Activated T-helper 1 cell treated with anti-CD3 and anti-CD28 coated beads, Interleukin-2, amount 50 U/mL, for 16 hours (primary cell): ENCODE measurements around the gene RECQL.
"Not testable (repeated sequence)": the region's sequence is repeated elsewhere in the genome, so short reads cannot be mapped to it uniquely, and the experiment has no call there.

ENCODE experiments used
- DNase-seq, 2 donors: peaks; one replicate each; pipeline ENCODE4 v3.0.0-alpha.2; 2020; ENCODE audit warnings: low read depth in 1 of 2, low spot score in 1 of 2

The RECQL gene

DNA sequence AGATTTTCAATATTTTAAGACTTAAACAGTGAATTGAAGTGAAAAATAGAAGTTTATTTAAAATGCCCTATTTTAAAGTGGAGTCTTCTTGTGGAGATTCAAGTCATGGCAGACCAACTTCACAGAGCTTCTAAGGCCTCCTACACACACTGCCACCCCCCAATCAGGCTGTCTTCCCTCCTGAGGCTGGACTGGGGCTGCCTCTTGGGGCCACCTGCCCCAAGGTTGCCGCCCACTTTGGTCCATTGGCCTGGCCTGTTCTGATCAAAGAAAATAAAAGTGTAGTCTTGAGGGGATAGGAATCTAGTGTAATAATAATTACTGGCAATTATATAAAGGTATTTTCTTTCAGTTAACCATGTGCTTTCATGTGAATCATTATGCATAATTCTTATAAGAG is 1.4 kb upstream of the RECQL start:
- DNase-seq, result no peak

DNA sequence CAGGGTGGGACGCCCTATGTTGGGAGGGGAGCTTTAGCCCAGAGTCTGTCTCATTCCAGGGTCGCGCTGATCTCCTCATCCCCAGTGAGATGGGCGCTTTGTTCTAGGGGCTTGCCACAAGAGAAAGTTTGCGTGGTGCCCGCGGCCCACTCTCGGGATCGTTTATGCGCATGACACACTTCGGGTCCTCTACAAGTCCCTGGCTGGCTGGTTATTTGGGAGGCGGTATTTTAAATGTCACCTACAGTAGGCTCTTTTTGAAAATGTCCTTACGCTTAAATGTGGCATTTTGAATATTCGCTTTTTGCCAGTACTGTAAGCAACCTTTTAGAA is 695 bp upstream of the RECQL start:
- peak; percentile 5 to 20 for DNase-seq

DNA sequence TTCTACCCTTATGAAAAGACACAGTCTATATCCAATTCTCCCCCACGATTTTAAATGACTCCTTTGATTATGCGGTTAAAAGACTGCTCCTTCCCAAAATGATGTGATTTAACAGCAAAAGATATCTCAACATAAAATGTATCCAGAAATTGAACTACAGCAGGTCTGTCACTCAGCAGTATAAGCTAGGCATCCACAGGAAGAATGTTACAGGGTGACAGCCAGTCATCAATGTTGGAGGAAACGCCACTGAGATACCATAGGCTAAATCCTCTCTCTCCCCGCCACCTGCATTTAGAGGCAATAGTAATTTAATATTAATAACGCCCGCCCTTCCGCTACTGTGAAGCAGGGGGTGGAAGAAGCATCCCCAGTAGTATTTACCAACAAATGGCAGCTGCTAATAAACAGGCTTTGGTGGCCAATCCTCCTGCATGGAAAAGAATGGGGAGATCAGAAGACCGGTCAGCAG is 613 bp downstream of the RECQL start:
- DNase-seq, result no peak

DNA sequence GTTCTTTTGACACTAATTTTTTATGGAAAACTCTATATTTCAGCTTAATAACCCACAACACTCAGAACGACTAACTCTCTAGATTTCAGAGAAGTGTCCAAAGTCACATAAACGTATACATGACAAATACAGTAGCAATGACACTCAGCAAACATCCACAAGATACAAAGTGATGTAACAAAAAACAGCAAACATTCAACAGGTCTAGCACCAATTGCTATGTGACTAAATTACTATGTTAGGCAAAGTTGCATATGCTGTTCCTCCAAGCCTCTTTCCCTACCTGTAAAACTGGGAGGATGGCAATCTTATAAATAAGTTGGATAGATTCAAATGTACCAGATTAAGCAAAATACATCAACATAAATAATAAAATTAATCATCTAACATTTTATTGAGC is 1.7 kb downstream of the RECQL start:
- no peak for DNase-seq

DNA sequence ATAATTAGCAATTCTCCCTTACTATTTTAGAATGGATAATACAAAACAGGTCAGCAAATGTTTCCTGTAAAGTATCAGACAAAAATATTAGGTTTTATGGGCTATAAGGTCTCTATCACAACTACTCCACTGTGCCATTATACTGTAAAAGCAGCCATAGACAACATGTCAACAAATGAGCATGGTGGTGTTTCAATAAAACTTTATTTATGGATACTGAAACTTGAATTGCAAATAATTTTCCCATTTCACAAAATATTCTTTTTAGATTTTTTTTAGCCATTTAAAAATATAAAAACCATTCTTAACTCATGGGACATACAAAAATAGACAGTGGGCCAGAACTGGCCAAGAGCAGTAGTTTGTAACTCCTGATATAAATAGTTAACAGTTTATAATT is 15.4 kb downstream of the RECQL start:
- DNase-seq, result no peak

DNA sequence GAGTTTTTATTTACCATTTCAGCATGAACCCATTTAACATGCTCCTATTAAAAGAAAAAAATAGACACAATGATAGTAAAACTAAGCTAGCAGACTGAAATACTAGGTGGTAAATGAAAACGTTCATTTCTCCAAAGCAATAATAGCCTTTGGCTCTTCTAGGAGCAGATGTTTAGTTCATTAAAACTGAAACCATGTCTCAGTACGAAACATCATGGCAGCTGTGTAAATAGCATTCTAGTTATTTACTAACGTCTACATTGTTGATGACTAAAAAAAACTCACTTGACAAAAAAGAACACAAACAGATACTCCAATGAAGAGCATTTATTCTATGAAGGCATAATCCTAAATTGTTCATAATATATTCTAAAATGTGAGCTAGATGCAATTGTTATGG is 17.9 kb downstream of the RECQL start:
- DNase-seq, result no peak

DNA sequence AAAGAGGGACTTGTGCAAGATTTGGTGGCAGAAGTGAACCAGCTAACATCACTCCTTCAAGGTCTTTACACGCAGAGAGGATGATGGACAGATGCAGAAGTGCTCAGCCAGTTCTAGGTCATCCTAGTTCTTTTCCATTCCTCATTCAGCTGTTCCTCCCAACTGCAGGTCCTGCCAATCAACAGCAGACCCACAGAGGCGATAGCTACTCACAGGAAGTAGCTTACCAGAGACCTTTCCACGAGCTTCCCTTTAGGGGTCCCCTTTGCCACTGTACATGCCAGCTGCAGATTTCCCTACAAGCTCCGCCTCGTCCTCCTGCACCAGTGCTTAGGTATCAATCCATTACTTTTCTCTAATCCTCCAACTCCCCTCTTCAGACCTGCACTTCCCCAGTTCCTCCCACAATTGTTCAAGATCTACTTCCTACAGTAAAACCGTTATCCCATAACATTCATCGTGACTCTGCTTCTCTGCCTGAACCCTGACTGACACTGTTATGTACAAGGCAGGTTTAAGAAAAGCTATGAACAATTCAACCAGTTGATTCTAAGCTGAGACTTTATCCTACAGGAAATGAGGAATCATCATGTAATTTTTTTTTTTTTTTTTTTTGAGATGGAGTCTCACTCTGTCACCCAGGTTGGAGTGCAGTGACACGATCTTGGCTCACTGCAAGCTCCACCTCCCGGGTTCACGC is 22.5 kb downstream of the RECQL start:
- no peak for DNase-seq

DNA sequence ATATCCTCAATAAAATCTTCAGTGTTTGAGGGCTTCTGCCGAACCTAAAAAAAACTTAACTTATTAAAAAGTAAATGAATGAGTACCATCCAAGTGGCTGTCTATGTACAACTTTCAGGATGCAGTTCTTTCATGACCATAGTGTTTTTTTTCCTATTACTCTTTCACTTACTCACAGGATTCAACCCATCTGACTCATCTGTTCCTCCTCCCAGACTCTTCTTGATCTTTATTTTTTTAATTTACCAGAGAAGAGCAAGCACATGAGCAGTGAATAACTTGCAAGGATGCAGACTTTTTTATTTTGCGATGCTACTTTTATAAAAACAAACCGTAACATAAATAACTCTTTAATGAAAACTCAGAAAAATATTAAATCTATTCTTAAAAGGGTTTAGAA is 24.5 kb downstream of the RECQL start:
- no peak for DNase-seq

DNA sequence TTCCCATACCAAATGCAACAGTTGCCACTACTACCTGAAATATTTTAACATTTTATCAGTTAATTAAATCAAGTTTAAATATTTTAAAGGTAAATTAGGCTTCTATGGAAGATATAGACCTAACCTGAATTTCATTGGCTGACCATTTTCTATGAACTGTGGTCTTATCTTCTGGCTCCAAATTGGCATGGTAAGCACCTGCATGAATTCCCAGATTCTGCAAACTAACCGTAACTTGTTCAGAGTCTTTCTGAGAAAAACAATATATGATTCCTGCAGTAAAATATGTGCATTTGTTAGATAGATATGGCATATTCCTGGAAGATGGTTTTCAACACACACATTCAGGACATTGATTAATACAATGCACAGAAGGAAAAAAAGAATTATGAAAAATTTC is 25.9 kb downstream of the RECQL start:
- no peak for DNase-seq

DNA sequence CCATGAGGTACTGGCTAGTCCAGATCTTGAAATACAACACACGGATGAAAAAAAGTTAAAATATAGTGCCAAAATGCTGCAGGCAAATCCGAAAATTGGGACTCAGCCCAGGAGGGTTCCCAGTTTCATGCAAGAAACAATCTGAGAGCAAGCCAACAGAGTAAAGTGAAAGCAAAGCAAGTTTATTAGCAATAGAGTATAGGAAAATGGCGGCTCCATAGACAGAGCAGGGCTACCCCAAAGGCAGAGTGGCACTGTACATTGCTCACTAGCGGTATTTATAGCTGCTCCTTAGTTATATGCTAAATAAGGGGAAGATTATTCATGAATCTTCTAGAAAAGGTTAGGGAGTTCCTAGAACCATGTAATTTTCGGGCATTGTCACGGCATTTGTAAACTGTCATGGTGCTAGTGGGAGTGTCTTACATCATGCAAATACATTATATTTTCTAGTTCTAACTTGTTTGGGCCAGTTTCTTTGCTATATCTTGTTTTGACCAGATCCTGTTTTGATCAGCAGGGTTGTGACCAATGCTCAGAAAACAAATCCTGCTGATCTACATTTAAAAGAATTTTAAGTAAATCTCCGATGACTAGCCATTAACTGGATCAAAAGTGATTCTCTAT is 29.1 kb downstream of the RECQL start:
- no peak for DNase-seq

DNA sequence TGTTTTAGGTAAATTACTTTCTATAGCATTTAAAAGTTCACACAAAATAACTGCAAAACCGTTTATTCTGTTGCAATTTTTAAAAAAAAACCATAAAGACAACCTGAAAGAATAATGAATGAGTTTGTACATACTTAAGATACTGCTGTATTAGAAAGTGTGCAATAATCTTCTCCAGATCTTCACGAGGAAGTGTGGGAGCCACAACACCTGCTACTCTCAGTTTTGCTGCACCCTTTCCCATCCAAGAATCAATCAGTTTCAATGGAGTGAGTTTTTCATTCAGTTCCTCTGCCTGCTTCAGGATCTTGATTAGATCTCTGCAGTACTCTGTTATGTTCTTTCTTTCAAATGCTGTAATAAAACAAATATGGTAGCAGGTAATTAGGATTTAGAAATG is 30.1 kb downstream of the RECQL start:
- DNase-seq, result no peak

DNA sequence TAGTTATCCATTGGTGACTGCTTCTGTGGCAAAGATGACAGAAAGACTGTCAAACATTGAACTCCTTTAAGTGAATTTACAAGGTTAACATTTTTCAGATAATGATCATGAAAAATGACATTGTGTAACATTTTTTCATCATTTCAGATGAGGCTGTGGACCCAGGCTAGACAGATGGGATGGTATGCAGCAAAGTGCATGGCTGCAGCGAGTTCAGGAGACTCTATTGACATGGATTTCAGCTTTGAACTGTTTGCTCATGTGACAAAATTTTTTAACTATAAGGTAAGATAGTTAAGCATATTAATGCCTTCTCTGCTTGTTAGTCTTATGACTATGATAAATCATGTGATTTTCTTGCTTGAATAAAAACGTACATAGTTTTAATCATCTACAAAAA is 34.1 kb downstream of the RECQL start:
- not testable (repeated sequence) for DNase-seq

DNA sequence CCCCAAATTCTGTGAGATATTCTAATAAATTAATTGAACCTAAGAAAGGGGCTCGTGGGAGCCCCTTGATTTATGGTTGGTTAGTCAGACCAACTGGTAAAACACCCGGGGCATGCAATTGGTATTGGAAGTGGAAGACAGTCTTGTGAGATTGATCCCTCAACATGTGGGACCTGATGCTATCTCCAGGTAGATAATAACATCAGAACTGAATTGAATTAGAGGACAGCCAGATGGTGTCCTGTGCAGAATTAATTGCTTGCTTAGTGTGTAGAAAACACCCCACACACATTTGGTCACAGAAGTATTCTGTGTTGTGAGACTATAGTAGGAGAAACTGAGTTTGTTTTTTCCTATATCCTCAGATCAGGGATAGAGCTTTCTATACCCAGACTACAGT is 42.0 kb downstream of the RECQL start:
- no peak for DNase-seq

DNA sequence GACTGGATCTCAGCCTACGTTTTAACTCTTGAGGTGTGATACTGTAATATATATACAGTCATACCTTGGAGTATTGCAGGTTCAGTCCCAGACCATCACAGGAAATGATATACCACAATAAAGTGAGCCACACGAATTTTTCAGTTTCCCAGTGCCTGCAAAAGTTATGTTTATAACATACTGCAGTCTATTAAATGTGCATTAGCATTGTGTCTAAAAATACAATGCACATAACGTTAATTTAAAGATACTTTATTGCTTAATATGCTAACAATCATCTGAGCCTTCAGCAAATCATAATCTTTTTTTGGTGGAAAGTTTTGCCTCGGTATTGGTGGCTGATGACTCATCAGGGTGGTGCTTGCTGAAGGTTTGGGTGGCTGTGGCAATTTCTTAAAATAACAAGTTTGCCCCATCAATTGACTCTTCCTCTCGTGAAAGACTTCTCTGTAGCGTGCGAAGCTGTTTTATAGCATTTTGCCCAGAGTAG is 45.1 kb downstream of the RECQL start:
- peak in 1 of 2 donors; percentile 9 for DNase-seq

DNA sequence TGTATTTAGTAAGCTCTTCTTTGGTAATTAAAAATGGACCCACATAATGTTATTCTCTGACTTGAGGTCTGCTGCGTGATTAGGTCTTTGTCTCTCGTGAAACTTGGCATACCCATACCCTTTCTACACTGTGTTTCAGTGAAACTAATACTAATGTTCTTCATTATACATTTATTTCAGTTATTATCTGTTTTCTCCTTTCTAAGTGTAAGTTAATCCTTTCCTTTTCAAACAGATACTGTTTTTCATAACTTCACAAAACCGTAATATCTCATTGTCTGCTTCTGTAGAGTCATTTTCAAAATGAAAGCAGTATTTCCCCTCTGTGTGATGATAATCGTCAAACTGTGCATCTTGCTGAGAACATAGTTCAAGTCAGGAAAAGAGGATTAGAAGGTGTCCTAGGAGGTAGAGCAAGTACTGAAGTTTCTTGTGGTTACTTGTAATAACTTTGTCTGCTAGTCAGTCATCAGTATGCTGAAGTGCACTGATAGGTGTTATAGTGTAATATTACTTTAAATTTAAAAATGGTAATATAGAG is 48.1 kb downstream of the RECQL start:
- DNase-seq, result no peak

DNA sequence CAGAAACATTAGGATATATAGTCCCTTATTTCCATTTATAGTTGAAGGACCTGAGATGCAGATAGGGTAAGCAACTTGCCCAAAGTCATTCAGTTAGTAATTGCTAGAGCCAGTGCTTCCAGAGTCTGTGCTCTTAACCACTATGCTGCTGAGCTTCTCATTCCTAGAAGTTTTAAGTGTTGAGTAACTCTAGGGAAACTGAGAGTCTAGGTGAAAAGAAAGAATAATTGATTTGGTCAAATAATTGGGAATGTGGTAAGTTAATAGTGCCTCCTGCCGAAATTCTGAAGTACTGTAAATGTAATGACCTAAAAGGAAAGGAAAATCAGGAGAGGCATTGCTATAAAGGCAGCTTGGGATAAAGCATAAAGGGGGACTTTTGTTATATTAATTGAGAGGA is 49.9 kb downstream of the RECQL start:
- no peak for DNase-seq

DNA sequence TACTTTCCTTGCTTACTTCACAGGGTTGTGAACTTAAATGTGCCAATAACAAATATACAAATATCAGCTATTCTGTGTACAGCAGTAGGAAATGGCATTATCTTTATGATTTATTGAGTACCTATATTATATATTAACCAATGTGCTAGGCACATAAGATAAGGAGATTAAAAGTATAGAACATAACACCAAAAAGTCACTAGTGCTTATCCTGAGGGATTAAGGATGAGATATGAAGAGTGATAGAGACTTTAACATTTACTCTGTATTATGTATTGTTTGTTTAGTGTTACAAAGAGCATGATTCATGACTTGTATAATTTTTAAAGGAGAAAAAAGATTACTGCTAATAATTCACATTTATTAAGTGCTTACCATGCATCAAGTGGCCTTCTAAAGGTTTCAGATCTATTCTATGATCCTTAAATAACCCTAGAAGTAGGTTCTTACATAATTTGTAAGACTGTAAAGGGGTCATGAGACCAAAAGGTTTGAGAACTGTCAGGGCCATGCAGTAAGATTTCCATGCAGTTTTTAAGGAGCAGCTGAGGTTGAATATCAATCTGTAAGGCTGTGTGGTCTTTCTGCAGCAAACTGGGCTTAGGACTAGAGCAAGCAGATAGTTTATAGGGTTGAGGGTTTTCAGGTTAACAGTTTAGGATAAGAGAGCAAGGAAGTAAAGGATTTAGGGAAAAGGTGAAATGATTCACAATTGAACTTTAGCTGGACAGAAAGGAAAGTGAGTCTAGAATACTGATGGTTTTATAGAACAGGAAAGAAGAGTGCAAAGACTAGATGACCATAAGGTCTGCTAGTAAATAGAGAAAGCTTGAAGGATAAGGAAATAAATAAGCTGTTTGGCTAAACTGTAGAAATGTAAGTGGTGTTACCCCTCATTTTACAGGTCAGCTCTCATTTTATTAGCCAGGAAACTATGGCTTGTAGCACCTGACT is 57.0 kb downstream of the RECQL start:
- DNase-seq, result no peak

DNA sequence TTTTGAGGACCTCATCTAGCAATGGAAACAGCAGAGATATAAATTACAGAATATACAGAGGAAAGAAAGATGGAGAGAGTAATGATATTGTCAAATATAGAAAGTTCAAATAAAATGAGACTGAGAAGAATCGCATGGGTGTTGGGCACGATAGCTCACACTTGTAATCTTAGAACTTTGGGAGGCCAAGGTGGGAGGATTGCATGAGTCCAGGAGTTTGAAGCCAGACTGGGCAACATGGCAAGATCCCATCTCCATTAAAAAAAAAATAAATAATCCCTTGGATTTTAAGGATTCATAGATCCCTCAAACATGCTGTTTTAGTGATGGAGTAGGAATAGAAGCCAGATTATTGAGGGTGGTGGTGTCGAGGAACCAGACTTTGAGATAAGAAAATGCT is 62.1 kb downstream of the RECQL start:
- DNase-seq, result no peak

DNA sequence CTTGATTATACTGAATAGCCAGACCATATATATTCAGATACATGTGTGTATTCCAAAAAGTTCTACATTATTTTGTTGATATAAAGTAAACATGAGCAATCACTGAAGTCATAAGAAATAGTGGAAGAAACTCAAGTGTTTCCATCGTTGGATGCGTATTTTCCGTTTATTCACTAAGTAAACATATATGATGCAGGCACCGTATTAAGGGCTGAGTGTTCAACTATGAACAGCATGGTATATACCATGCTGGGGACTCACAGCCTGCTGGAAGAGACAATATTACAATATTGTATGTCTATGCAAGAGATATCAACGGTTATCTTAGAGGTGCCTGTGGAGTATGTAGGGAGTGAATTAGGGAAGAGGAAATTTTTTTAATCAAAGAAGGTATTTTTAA is 62.8 kb downstream of the RECQL start:
- DNase-seq, result no peak

DNA sequence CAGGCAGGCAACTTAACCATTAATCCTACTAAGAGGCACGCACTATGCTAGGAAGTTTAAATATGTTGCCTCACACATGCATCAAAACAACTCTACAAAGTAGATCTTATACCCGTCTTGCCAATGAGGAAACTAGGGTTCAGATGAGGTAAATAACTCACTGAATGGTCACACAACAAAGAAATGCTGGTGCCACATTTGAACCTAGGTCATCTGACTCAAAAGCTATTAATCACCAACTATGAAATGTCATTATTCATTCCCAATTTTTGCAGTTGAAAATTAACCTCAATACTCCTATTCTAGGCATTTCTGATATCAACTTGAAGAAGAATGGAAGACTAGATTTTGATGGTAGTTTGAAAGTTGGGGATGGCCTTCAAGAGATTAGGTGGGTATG is 66.7 kb downstream of the RECQL start:
- DNase-seq, result no peak

DNA sequence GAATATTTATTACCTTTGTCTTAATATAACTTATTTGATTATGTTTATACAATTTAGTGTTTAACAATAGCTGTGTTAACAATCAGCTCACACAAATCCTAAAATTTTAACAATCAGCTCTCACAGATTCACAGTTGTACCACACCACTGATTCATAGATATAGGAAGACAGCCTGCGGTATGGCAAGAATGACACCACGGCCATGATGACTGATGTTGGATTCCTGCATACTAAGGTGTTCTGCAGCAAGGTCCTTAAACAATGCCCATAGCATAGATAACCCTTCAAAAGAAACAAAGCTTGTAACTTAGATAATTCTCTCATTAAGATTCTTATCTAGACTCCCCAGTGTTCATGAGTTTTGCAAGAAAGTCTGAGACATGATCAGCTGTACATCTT is 67.9 kb downstream of the RECQL start:
- DNase-seq, result no peak

DNA sequence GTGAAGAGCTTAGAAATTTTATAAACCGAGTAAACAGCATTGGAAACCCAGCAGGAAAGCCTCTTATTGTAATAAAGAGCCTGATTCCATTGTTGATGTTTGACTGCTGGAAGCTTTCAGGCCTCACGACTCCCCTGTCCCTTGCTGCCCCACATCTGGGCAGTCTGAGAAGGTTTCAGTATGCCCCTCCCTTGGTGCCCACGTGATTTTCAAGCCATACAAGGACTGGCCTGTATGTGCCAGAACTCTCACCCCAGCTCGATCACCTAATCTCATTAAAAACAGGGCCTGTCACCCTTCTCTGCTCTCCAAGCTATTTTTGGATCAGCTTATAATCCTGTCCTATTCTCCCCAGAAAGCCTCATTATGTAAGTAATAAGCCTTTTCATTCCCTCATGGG is 71.4 kb downstream of the RECQL start:
- DNase-seq, result no peak
